MM.1S (cell line): ENCODE measurements around the gene CD53.

Experiments used
- DNase-seq: peaks from one replicate; pipeline ENCODE4 v3.0.0-alpha.2; 2015
- H2AFZ ChIP-seq: fragments of 300-600 bp; sonication (generic); 2 replicates; pipeline ENCODE4 v1.6.0; 2016; ENCODE audit warnings: antibody characterized with exemption, low read length
- H3F3A ChIP-seq: fragments of 300-600 bp; sonication (generic); 2 replicates; pipeline ENCODE4 v1.6.1; 2016; ENCODE audit warnings: mild to moderate bottlenecking, antibody characterized with exemption, low read length, moderate library complexity, mixed read lengths; ENCODE audit not compliant: insufficient read depth
- H3K27ac ChIP-seq: fragments of 300-600 bp; sonication (generic); 2 replicates; pipeline ENCODE4 v1.5.1; 2016; ENCODE audit warnings: mild to moderate bottlenecking, low read length
- H3K27me3 ChIP-seq: fragments of 300-600 bp; sonication (generic); replicated peaks from 2 replicates; pipeline ENCODE4 v1.6.0; 2016; ENCODE audit warnings: low read length; ENCODE audit not compliant: insufficient read depth
- H3K36me3 ChIP-seq: fragments of 300-600 bp; sonication (generic); replicated peaks from 2 replicates; pipeline ENCODE4 v1.6.1; 2016; ENCODE audit warnings: mild to moderate bottlenecking, low read length, mixed read lengths; ENCODE audit not compliant: insufficient read depth
- H3K4me1 ChIP-seq: fragments of 300-600 bp; sonication (generic); 2 replicates; pipeline ENCODE4 v1.6.1; 2016; ENCODE audit warnings: low read length, mixed read lengths
- H3K4me2 ChIP-seq: fragments of 300-600 bp; sonication (generic); 2 replicates; pipeline ENCODE4 v1.6.0; 2016; ENCODE audit warnings: low read depth, low read length
- H3K4me3 ChIP-seq: fragments of 300-600 bp; sonication (generic); 2 replicates; pipeline ENCODE4 v1.5.1; 2016; ENCODE audit warnings: low read length, mixed read lengths
- H3K79me2 ChIP-seq: fragments of 300-600 bp; sonication (generic); 2 replicates; pipeline ENCODE4 v1.6.1; 2016; ENCODE audit warnings: mixed run types, low read length, mixed read lengths
- H3K9ac ChIP-seq: fragments of 300-600 bp; sonication (generic); 2 replicates; pipeline ENCODE4 v1.6.1; 2016; ENCODE audit warnings: low read length, mixed read lengths
- H3K9me2 ChIP-seq: fragments of 300-600 bp; sonication (generic); replicated peaks from 2 replicates; pipeline ENCODE4 v1.6.1; 2016; ENCODE audit warnings: mild to moderate bottlenecking, low read length, mixed read lengths; ENCODE audit not compliant: insufficient read depth
- H3K9me3 ChIP-seq: fragments of 300-600 bp; sonication (generic); replicated peaks from 2 replicates; pipeline ENCODE4 v1.6.1; 2016; ENCODE audit warnings: mild to moderate bottlenecking, low read length, mixed read lengths; ENCODE audit not compliant: insufficient read depth
- H4K20me1 ChIP-seq: fragments of 300-600 bp; sonication (generic); 2 replicates; pipeline ENCODE4 v1.6.1; 2016; ENCODE audit warnings: mild to moderate bottlenecking, low read length, moderate library complexity, mixed read lengths; ENCODE audit not compliant: insufficient read depth
- CTCF ChIP-seq: fragments of 300-600 bp; sonication (generic); IDR thresholded peaks from 2 replicates; pipeline ENCODE4 v1.5.1; 2016; ENCODE audit warnings: antibody characterized with exemption, low read length, mixed read lengths
- EZH2 ChIP-seq: fragments of 300-600 bp; sonication (generic); optimal IDR thresholded peaks from 2 replicates; pipeline ENCODE3; 2017; ENCODE audit warnings: low read depth, mild to moderate bottlenecking, antibody characterized with exemption, low read length, mixed read lengths
- EZH2phosphoT487 ChIP-seq: fragments of 300-600 bp; sonication (generic); IDR thresholded peaks from 2 replicates; pipeline ENCODE4 v1.6.1; 2018; ENCODE audit warnings: antibody characterized with exemption, low read length

The CD53 gene

GRCh38 chr1:110846861-110847260 is 26.1 kb upstream of the CD53 start:
- TF ChIP-seq CTCF (no peak), EZH2 (no peak), EZH2phosphoT487 (no peak)
- no peaks in the 10 kb centered on the region for H3K9me3 ChIP-seq
- no peaks in the 10 kb centered on the region for H3K9me2 ChIP-seq
- no peak overlapping the region for H3K4me2 ChIP-seq
- H3K36me3 ChIP-seq = no peaks in the 10 kb centered on the region
- H3K27ac ChIP-seq = no peak overlapping the region
- H3K4me3 ChIP-seq = no peak overlapping the region
- H3K4me1 ChIP-seq = no peaks in the 10 kb centered on the region
- H3F3A ChIP-seq = no peaks in the 10 kb centered on the region
- H3K79me2 ChIP-seq = no peaks in the 10 kb centered on the region
- no peaks in the 10 kb centered on the region for H3K27me3 ChIP-seq
- H4K20me1 ChIP-seq = no peaks in the 10 kb centered on the region
- H3K9ac ChIP-seq = no peak overlapping the region
- H2AFZ ChIP-seq = no peak overlapping the region
- DNase-seq = no peak

- no peaks in the 10 kb centered on the region for H3K27me3 ChIP-seq
- H3F3A ChIP-seq = no peaks in the 10 kb centered on the region
- H3K4me3 ChIP-seq = no peak overlapping the region
- no peaks in the 10 kb centered on the region for H4K20me1 ChIP-seq
- TF ChIP-seq CTCF = no peak
- no peak for TF ChIP-seq EZH2
- TF ChIP-seq EZH2phosphoT487 = no peak
- no peak for DNase-seq
- H3K79me2 ChIP-seq = no peaks in the 10 kb centered on the region
- no peak overlapping the region for H3K27ac ChIP-seq
- no peak overlapping the region for H3K4me2 ChIP-seq
- H3K9me3 ChIP-seq = no peaks in the 10 kb centered on the region
- H3K36me3 ChIP-seq = no peaks in the 10 kb centered on the region
- no peak overlapping the region for H2AFZ ChIP-seq
- no peaks in the 10 kb centered on the region for H3K9me2 ChIP-seq
- H3K9ac ChIP-seq = no peak overlapping the region
- no peaks in the 10 kb centered on the region for H3K4me1 ChIP-seq
These were observed 22.8 kb upstream of the CD53 start for GRCh38 chr1:110850145-110850544.

DNA sequence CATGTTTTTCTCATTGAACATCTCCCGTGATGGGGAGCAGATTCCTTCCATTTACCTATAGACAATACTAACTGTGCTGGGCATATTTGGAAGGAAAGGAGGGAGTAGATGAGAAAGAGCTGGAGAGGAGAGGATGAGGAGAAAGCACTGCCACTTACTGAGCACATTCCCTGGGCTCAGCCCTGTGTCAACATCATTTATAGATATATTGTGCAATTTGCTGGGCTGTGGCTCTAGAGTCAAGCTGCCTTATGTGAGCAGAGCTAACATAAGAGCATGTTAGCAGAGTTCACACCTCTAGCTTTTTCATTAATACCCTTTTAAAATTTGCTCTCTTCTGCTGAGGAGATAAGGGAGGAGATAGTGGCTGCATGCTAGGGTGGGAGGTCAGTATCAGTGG is 22.3 kb upstream of the CD53 start:
- H3K27me3 ChIP-seq = no peaks in the 10 kb centered on the region
- no peak for DNase-seq
- no peak overlapping the region for H3K4me3 ChIP-seq
- no peaks in the 10 kb centered on the region for H4K20me1 ChIP-seq
- H3K36me3 ChIP-seq = no peaks in the 10 kb centered on the region
- H3K9me2 ChIP-seq = no peaks in the 10 kb centered on the region
- no peaks in the 10 kb centered on the region for H3F3A ChIP-seq
- H3K27ac ChIP-seq = no peak overlapping the region
- H3K9ac ChIP-seq = no peak overlapping the region
- H3K4me2 ChIP-seq = no peak overlapping the region
- H3K4me1 ChIP-seq = no peaks in the 10 kb centered on the region
- H2AFZ ChIP-seq = no peak overlapping the region
- TF ChIP-seq EZH2phosphoT487 (no peak), CTCF (no peak), EZH2 (no peak)
- no peaks in the 10 kb centered on the region for H3K9me3 ChIP-seq
- no peaks in the 10 kb centered on the region for H3K79me2 ChIP-seq
